ENCODE data around the gene TMEM132A. TPM values are rescaled to one million over a fixed set of nuclear protein-coding genes. Genes with fewer than 3 reads are reported as not detected.

The TMEM132A gene
- total and polyA plus RNA-seq, 2 of the 13 experiments (the other 11 are each of a cell fraction or from before 2014, with no cell fraction given): 11.1 to 32.9 TPM

GRCh38 chr11:60906132-60906972 lies 17.9 kb upstream of the TMEM132A start, which contains the start of gene PRPF19 (continued):
- TF ChIP-seq SP2 (CRISPR knock-in tag; IDR thresholded peaks at IDR 0.05) (no peak), SATB2 (CRISPR knock-in tag; IDR thresholded peaks at IDR 0.05) (no peak), ARID3A (IDR thresholded peaks at IDR 0.05; ENCODE audit: low read depth, low read length) (no peak), ZSCAN20 (CRISPR knock-in tag; IDR thresholded peaks at IDR 0.05; ENCODE audit: borderline replicate concordance) (peak; percentile 59; the same call in 1 of the 2 replicates), RXRA (CRISPR knock-in tag; IDR thresholded peaks at IDR 0.05) (no peak; the same call in 1 of the 2 replicates), ZNF121 (CRISPR knock-in tag; IDR thresholded peaks at IDR 0.05) (no peak)

- Histone ChIP-seq H3K27ac (ENCODE audit: extremely low read length, insufficient read depth, low read length) (no peak overlapping the region), H3K9me3 (ENCODE audit: low read length) (no peaks in the 10 kb centered on the region), H4K20me1 (ENCODE audit: insufficient read depth, low read length) (peaks cover 10% of the 10 kb centered on the region; the same call in 1 of the 2 replicates), H3K27me3 (ENCODE audit: control insufficient read depth in 1 of 2, insufficient read depth in 2 of 2, low read length in 2 of 2) (no peaks in the 10 kb centered on the region), H3K4me2 (ENCODE audit: low read depth, low read length) (no peak overlapping the region), H3K4me3 (replicated peaks in 1 of 3; ENCODE audit: insufficient read depth in 1 of 3, low read depth in 2 of 3, low read length in 3 of 3) (no peak overlapping the region), H3K9ac (ENCODE audit: insufficient read depth, low read depth, low read length) (no peak overlapping the region), H3K36me3 (replicated peaks in 1 of 2; ENCODE audit: control insufficient read depth in 1 of 2, insufficient read depth in 2 of 2, low read length in 2 of 2) (no peaks in the 10 kb centered on the region), H2AFZ (ENCODE audit: low read length) (no peak overlapping the region), H3K4me1 (ENCODE audit: insufficient read depth, low read length) (peaks cover 38% of the 10 kb centered on the region), H3K79me2 (ENCODE audit: insufficient read depth, low read length) (peaks cover 22% of the 10 kb centered on the region)
- in situ Hi-C loops (cut with HindIII; ENCODE audit: extremely low pct_ligation_motif_present, low pct_unique_long_range_greater_than_20kb): no loop called here
- intact Hi-C loops (cut with micrococcal nuclease; ENCODE audit: unreplicated experiment): no loop called here
- DNase-seq (ENCODE audit: low spot score) (no peak), FAIRE-seq (no peak), ATAC-seq (no peak)
- POLR2A ChIA-PET: no interaction called here
- no TSS peak for BruUV-seq (replicated peaks)
- WGBS (ENCODE audit: low lambda C conversion rate): 32% methylated on average over 1 of the region's 1 CpG
- CTCF ChIA-PET (ENCODE audit: low intra/inter-chr PET ratio, low total read pairs): no interaction called here
- TF ChIP-seq STAG1 (CRISPR knock-in tag; IDR thresholded peaks at IDR 0.05) (no peak), RBM39 (IDR thresholded peaks at IDR 0.05; ENCODE audit: low read depth, low read length, poor library complexity, severe bottlenecking) (no peak), TARDBP (CRISPR knock-in tag; IDR thresholded peaks at IDR 0.05) (no peak), ATAD3A (CRISPR knock-in tag; IDR thresholded peaks at IDR 0.05) (no peak), NFYC (CRISPR knock-in tag; IDR thresholded peaks at IDR 0.05) (no peak), TFDP1 (CRISPR knock-in tag; IDR thresholded peaks at IDR 0.05; ENCODE audit: borderline replicate concordance) (no peak), SRSF4 (IDR thresholded peaks at IDR 0.05; ENCODE audit: low read depth, low read length, poor library complexity, severe bottlenecking) (no peak), ZNF724P (CRISPR knock-in tag; IDR thresholded peaks at IDR 0.05; ENCODE audit: borderline replicate concordance) (no peak), ZBTB42 (CRISPR knock-in tag; IDR thresholded peaks at IDR 0.05) (no peak), ZNF563 (CRISPR knock-in tag; IDR thresholded peaks at IDR 0.05) (no peak), ZNF543 (CRISPR knock-in tag; IDR thresholded peaks at IDR 0.05) (no peak), MAFK (conservative IDR thresholded peaks at IDR 0.05 in 1 of 2, IDR thresholded peaks at IDR 0.05 in 1 of 2; ENCODE audit: low read length in 2 of 2) (no peak), ZNF143 (CRISPR knock-in tag; IDR thresholded peaks at IDR 0.05) (no peak), FOXA1 (IDR thresholded peaks at IDR 0.05) (no peak), FOXA1 (CRISPR knock-in tag; IDR thresholded peaks at IDR 0.05) (no peak), ZMAT5 (CRISPR knock-in tag; IDR thresholded peaks at IDR 0.05; ENCODE audit: borderline replicate concordance, low read depth) (no peak)
Measured at GRCh38 chr11:60908803-60909202, 15.5 kb upstream of the TMEM132A start.
